GM20000 (cell line): ENCODE data around the gene PDK2.
A peak's percentile ranks its signal among the peaks of the same experiment; 100 is the strongest.

Experiments
- DNase-seq: peaks from one replicate; pipeline ENCODE4 v3.0.0; 2012; ENCODE audit warnings: low spot score
- CTCF ChIP-seq: IDR thresholded peaks from 2 replicates; pipeline ENCODE4 v1.5.1; 2012; ENCODE audit warnings: mild to moderate bottlenecking, control low read depth; ENCODE audit errors: extremely low read depth, missing control alignments

Gene PDK2

DNA sequence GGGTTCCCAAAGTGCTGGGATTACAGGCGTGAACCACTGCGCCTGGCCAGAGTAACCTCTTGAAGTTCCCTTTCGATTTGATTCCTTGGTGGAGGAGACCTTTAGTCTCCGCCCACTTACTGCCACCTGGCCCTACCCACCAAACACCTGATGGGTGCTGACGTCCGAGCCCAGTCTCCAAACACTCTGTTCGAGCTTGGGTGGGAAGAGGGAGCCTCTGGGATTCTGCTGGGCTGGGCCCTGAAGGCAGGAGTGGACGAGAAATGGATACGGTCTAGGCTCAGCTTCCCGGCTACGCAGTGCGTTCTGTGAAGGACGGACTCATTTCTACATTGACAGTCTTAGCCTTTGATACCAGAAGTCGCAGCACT, 40.1 kb upstream of the PDK2 start:
- no peak for TF ChIP-seq CTCF
- DNase-seq = no peak

GRCh38 chr17:50055426-50056216, 39.5 kb upstream of the PDK2 start, which contains the start of gene ITGA3:
TSS of gene ITGA3 (plus strand) at chr17:50056110. CDS start at chr17:50056440, 330 bp downstream.
- DNase-seq = peak; percentile 75
- no peak for TF ChIP-seq CTCF

- peak; percentile 34 for TF ChIP-seq CTCF
- peak; percentile 79 for DNase-seq
Observed at GRCh38 chr17:50056217-50056960, 38.8 kb upstream of the PDK2 start.

DNA sequence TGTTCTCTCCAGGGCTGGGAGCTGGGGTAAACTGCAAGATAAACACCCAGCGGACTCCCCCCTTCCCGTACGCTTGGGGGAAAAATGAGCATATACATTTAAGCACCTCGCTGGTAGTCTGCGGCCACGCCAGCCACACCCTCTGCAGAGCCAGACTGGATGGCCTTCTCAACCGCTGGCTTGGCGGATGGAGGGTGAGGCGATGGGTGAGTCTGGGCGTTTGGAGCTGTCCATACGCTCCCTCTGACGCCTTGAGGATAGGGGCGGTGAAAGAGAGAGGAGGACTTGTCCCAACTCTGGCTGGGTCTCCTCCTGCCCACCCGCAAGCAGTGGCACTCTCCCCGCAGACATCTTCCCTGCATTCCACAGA, 38.2 kb upstream of the PDK2 start:
- no peak for DNase-seq
- TF ChIP-seq CTCF = no peak

DNA sequence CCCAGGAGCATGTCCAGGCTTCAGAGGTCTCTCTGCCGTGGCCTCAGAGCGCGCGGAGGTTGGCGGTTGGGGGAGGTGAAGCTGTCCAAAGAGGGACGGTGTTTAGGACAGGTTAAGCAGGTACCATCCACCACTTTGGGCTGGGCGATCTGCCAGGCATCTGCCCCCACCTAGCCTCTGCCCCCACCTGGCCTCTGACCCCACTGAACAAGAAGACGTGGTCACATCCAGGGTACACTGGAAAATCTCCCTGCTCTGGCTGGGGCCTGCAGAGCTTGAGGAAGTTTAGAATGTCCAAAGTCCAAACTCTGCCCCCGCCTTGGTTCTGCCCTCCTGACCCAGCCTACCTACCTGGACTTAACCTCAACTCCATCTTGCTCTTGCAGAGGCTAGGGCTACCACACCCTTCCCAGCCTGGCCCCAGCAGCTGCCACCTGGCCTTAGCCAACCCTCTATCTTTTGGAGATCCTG, 37.6 kb upstream of the PDK2 start:
- TF ChIP-seq CTCF = no peak
- DNase-seq = no peak

- no peak for TF ChIP-seq CTCF
- no peak for DNase-seq
Observed at GRCh38 chr17:50058296-50058953, 36.7 kb upstream of the PDK2 start.

DNA sequence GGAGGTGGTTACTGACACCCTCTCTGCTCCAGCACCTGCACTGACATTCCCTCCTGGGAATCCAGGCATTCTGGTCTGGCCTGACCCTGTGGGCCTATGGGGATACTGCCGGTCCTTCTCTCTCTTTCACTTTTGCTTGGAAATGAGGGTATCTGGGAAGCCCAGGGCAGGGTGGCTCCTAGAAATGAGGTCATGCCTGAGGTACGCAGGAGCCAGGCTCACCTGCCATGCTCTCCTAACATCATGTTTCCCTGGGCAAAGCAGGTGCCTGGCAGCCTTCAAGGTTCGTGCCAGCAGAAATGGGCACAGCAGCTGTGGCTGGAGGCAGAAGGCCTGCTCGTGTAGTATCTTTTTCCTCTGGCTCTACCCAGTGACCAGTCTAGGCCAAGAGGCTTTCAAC, 35.9 kb upstream of the PDK2 start:
- DNase-seq = no peak
- no peak for TF ChIP-seq CTCF
